ENCODE measurements around the gene VPREB1. TPM values are rescaled to one million over a fixed set of nuclear protein-coding genes. Genes with fewer than 3 reads are reported as not detected.

VPREB1 gene
- total RNA-seq, 1 experiment from 2014 or later = not detected

- ChIA-PET CTCF (no interaction called here), POLR2A (ENCODE audit: unreplicated experiment) (no interaction called here)
- Histone ChIP-seq H3F3A (ENCODE audit: low read length, unreplicated experiment) (no peaks in the 10 kb centered on the region), H3K9me2 (replicated peaks; ENCODE audit: low read length) (no peaks in the 10 kb centered on the region), H3K36me3 (ENCODE audit: low read depth, low read length) (no peaks in the 10 kb centered on the region), H3K27me3 (ENCODE audit: low read length) (no peaks in the 10 kb centered on the region), H3K4me3 (ENCODE audit: low read length) (no peak overlapping the region), H3K4me2 (ENCODE audit: low read length) (no peak overlapping the region), H3K27ac (ENCODE audit: low read length) (no peak overlapping the region), H3K4me1 (ENCODE audit: insufficient read depth, low read length) (no peaks in the 10 kb centered on the region), H4K20me1 (ENCODE audit: low read length) (no peaks in the 10 kb centered on the region), H2AFZ (ENCODE audit: low read length) (no peak overlapping the region), H3K9ac (ENCODE audit: low read length) (no peak overlapping the region), H3K79me2 (ENCODE audit: low read length) (no peaks in the 10 kb centered on the region), H3K9me3 (ENCODE audit: low read length) (no peaks in the 10 kb centered on the region)
- ATAC-seq (no peak), DNase-seq (no peak)
- TF ChIP-seq CTCF (conservative IDR thresholded peaks at IDR 0.05; ENCODE audit: low read depth, low read length) (no peak), EZH2phosphoT487 (IDR thresholded peaks at IDR 0.05; ENCODE audit: borderline replicate concordance, low read length) (no peak), EZH2 (IDR thresholded peaks at IDR 0.05; ENCODE audit: low read length, unreplicated experiment) (no peak)
- intact Hi-C loops (cut with micrococcal nuclease) = no loop called here
- no TSS peak for BruUV-seq (replicated peaks)
These were observed 18.0 kb upstream of the VPREB1 start for GRCh38 chr22:22226448-22227187.

- Histone ChIP-seq H3K9me2 (replicated peaks; ENCODE audit: low read length) (no peaks in the 10 kb centered on the region), H3K27me3 (ENCODE audit: low read length) (no peaks in the 10 kb centered on the region), H3K4me2 (ENCODE audit: low read length) (no peak overlapping the region), H3K9me3 (ENCODE audit: low read length) (no peaks in the 10 kb centered on the region), H3F3A (ENCODE audit: low read length, unreplicated experiment) (no peaks in the 10 kb centered on the region), H3K27ac (ENCODE audit: low read length) (no peak overlapping the region), H3K79me2 (ENCODE audit: low read length) (no peaks in the 10 kb centered on the region), H2AFZ (ENCODE audit: low read length) (no peak overlapping the region), H3K4me1 (ENCODE audit: insufficient read depth, low read length) (no peaks in the 10 kb centered on the region), H3K4me3 (ENCODE audit: low read length) (no peak overlapping the region), H4K20me1 (ENCODE audit: low read length) (no peaks in the 10 kb centered on the region), H3K36me3 (ENCODE audit: low read depth, low read length) (no peaks in the 10 kb centered on the region), H3K9ac (ENCODE audit: low read length) (no peak overlapping the region)
- DNase-seq = no peak
- TF ChIP-seq EZH2phosphoT487 (IDR thresholded peaks at IDR 0.05; ENCODE audit: borderline replicate concordance, low read length) = no peak
- TF ChIP-seq EZH2 (IDR thresholded peaks at IDR 0.05; ENCODE audit: low read length, unreplicated experiment) = no peak
- TF ChIP-seq CTCF (conservative IDR thresholded peaks at IDR 0.05; ENCODE audit: low read depth, low read length) = no peak
- POLR2A ChIA-PET (ENCODE audit: unreplicated experiment) = no interaction called here
- no TSS peak for BruUV-seq (replicated peaks)
- no peak for ATAC-seq
- intact Hi-C loops (cut with micrococcal nuclease) = no loop called here
- CTCF ChIA-PET = no interaction called here
These were observed 16.2 kb upstream of the VPREB1 start for GRCh38 chr22:22228421-22228820.

GRCh38 chr22:22228921-22229320, 15.7 kb upstream of the VPREB1 start:
- Histone ChIP-seq H3F3A (ENCODE audit: low read length, unreplicated experiment) (no peaks in the 10 kb centered on the region), H3K9me3 (ENCODE audit: low read length) (no peaks in the 10 kb centered on the region), H4K20me1 (ENCODE audit: low read length) (no peaks in the 10 kb centered on the region), H3K9me2 (replicated peaks; ENCODE audit: low read length) (no peaks in the 10 kb centered on the region), H3K4me3 (ENCODE audit: low read length) (no peak overlapping the region), H3K27me3 (ENCODE audit: low read length) (no peaks in the 10 kb centered on the region), H2AFZ (ENCODE audit: low read length) (no peak overlapping the region), H3K27ac (ENCODE audit: low read length) (no peak overlapping the region), H3K79me2 (ENCODE audit: low read length) (no peaks in the 10 kb centered on the region), H3K9ac (ENCODE audit: low read length) (no peak overlapping the region), H3K4me1 (ENCODE audit: insufficient read depth, low read length) (no peaks in the 10 kb centered on the region), H3K4me2 (ENCODE audit: low read length) (no peak overlapping the region), H3K36me3 (ENCODE audit: low read depth, low read length) (no peaks in the 10 kb centered on the region)
- ATAC-seq (no peak), DNase-seq (no peak)
- no TSS peak for BruUV-seq (replicated peaks)
- no peak for TF ChIP-seq EZH2 (IDR thresholded peaks at IDR 0.05; ENCODE audit: low read length, unreplicated experiment)
- no peak for TF ChIP-seq CTCF (conservative IDR thresholded peaks at IDR 0.05; ENCODE audit: low read depth, low read length)
- TF ChIP-seq EZH2phosphoT487 (IDR thresholded peaks at IDR 0.05; ENCODE audit: borderline replicate concordance, low read length) = no peak
- intact Hi-C loops (cut with micrococcal nuclease) = no loop called here
- POLR2A ChIA-PET (ENCODE audit: unreplicated experiment) = no interaction called here
- CTCF ChIA-PET = no interaction called here
